T-helper 2 cell treated with Interferon-gamma antibody and Interleukin-4, amounts not matched to agents 5 μg/mL and 100 μg/mL, for 36 hours (primary cell): Measurements from ENCODE around the gene PTPN13.

ENCODE experiments used
- DNase-seq: peaks from one replicate; pipeline ENCODE4 v3.0.0; 2021; ENCODE audit warnings: low spot score
- H3K27ac Mint-ChIP-seq: one replicate; pipeline ENCODE4 v1.8.0; 2021; ENCODE audit warnings: mild to moderate bottlenecking, mixed read lengths
- H3K27me3 Mint-ChIP-seq: one replicate; pipeline ENCODE4 v1.8.0; 2021; ENCODE audit warnings: low read depth, mixed read lengths
- H3K36me3 Mint-ChIP-seq: one replicate; pipeline ENCODE4 v1.8.0; 2021; ENCODE audit warnings: low read depth, mixed read lengths
- H3K4me1 Mint-ChIP-seq: one replicate; pipeline ENCODE4 v1.8.0; 2021; ENCODE audit warnings: low read depth, mixed read lengths
- H3K4me3 Mint-ChIP-seq: one replicate; pipeline ENCODE4 v1.8.0; 2022; ENCODE audit warnings: mild to moderate bottlenecking, moderate library complexity, mixed read lengths
- H3K9me3 Mint-ChIP-seq: one replicate; pipeline ENCODE4 v1.8.0; 2021; ENCODE audit warnings: mixed read lengths

The PTPN13 gene

GRCh38 chr4:86816501-86817273 is 222.6 kb downstream of the PTPN13 start:
- Mint-ChIP-seq H3K4me3 (no peak overlapping the region), H3K36me3 (no peaks in the 10 kb centered on the region), H3K4me1 (no peaks in the 10 kb centered on the region), H3K27ac (no peak overlapping the region), H3K27me3 (no peaks in the 10 kb centered on the region), H3K9me3 (peaks cover 4% of the 10 kb centered on the region)
- no peak for DNase-seq

DNA sequence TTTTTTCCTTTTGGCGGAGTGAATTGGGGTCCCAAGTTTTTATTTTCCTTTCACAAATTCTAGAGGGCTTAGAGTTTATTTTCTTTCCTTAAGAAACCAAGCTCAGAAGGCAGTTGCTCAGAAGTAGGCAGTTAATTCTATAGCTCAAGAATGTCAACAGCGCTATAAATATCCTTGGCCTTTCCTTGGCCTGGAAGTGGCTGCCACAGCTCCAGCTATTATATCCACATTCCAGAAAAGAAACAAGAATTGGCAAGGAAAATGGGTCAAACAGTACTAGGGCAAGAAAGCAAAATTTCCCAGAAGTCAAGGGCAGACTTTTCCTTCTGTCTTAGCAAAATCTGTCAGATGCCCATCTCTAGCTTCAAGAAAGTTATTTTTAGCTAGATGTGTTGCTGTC is 224.1 kb downstream of the PTPN13 start:
- H3K9me3 Mint-ChIP-seq, result peaks cover 4% of the 10 kb centered on the region
- no peak overlapping the region for H3K4me3 Mint-ChIP-seq
- no peaks in the 10 kb centered on the region for H3K36me3 Mint-ChIP-seq
- DNase-seq, result no peak
- no peaks in the 10 kb centered on the region for H3K27me3 Mint-ChIP-seq
- no peaks in the 10 kb centered on the region for H3K4me1 Mint-ChIP-seq
- H3K27ac Mint-ChIP-seq, result no peak overlapping the region

DNA sequence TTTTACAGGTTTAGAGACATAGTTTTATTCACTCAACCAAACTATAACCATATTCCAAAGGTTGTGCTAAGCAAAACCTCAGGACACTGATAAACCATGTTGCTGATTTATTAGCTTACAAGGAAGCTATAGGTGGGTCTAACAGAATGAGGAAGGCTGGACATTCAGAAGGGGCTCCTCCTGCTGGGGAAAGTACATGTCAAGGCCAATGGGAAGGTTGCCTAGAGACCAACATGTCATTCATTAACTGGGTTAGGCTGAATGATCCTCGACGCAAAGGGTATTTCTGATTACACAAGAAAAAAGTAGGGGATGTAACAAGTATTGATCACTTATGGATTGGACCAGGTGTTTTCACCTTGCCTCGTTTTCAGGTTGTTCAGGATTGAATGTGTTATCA is 224.7 kb downstream of the PTPN13 start:
- no peak overlapping the region for H3K4me3 Mint-ChIP-seq
- DNase-seq, result no peak
- no peak overlapping the region for H3K27ac Mint-ChIP-seq
- no peaks in the 10 kb centered on the region for H3K4me1 Mint-ChIP-seq
- peaks cover 4% of the 10 kb centered on the region for H3K9me3 Mint-ChIP-seq
- no peaks in the 10 kb centered on the region for H3K36me3 Mint-ChIP-seq
- H3K27me3 Mint-ChIP-seq, result no peaks in the 10 kb centered on the region

DNA sequence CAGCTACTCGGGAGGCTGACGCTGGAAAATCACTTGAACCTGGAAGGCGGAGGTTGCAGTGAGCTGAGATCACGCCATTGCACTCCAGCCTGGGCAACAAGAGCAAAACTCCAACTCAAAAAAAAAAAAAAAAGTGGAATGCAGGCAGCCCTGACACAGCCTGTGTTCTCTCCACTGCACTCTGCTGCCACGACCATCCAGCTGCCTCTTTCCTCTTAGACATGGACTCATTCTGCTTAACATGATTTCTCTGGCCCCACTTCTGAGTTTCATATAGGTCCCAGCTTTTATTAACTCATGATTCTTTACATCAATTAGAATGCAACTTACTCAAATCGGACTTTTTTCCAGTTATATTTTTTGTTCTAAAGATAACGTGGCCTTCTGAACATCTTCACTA is 225.4 kb downstream of the PTPN13 start:
- Mint-ChIP-seq H3K36me3 (no peaks in the 10 kb centered on the region), H3K9me3 (peaks cover 4% of the 10 kb centered on the region), H3K4me1 (no peaks in the 10 kb centered on the region), H3K27ac (no peak overlapping the region), H3K4me3 (no peak overlapping the region), H3K27me3 (no peaks in the 10 kb centered on the region)
- DNase-seq, result no peak

GRCh38 chr4:86821151-86821550 is 227.0 kb downstream of the PTPN13 start:
- DNase-seq, result no peak
- no peaks in the 10 kb centered on the region for H3K4me1 Mint-ChIP-seq
- H3K36me3 Mint-ChIP-seq, result no peaks in the 10 kb centered on the region
- no peaks in the 10 kb centered on the region for H3K27me3 Mint-ChIP-seq
- no peak overlapping the region for H3K27ac Mint-ChIP-seq
- H3K9me3 Mint-ChIP-seq, result no peaks in the 10 kb centered on the region
- no peak overlapping the region for H3K4me3 Mint-ChIP-seq

GRCh38 chr4:86822136-86822535 is 228.0 kb downstream of the PTPN13 start:
- no peaks in the 10 kb centered on the region for H3K4me1 Mint-ChIP-seq
- no peaks in the 10 kb centered on the region for H3K9me3 Mint-ChIP-seq
- no peak overlapping the region for H3K27ac Mint-ChIP-seq
- DNase-seq, result no peak
- H3K27me3 Mint-ChIP-seq, result no peaks in the 10 kb centered on the region
- no peak overlapping the region for H3K4me3 Mint-ChIP-seq
- no peaks in the 10 kb centered on the region for H3K36me3 Mint-ChIP-seq

DNA sequence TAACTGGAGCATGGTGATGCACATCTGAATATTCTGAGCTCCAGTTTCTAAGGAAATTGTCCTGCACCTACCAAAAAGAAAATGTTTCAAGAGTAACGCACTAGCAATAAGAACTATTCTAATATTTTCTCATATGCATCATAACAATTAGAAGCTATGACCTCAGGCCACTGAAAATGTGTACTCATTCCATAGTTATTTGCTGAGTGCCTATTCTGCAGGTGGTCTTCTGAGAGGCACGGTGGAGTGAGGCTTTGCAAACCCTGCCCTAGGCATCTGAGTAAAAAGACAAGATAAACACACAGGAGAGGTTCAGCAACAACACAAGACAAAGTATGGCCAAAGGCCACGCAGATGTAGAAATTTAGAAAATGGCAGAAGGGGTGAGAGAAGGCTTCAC is 231.4 kb downstream of the PTPN13 start:
- Mint-ChIP-seq H3K27me3 (no peaks in the 10 kb centered on the region), H3K4me1 (no peaks in the 10 kb centered on the region), H3K36me3 (no peaks in the 10 kb centered on the region), H3K27ac (no peak overlapping the region), H3K9me3 (no peaks in the 10 kb centered on the region), H3K4me3 (no peak overlapping the region)
- no peak for DNase-seq

DNA sequence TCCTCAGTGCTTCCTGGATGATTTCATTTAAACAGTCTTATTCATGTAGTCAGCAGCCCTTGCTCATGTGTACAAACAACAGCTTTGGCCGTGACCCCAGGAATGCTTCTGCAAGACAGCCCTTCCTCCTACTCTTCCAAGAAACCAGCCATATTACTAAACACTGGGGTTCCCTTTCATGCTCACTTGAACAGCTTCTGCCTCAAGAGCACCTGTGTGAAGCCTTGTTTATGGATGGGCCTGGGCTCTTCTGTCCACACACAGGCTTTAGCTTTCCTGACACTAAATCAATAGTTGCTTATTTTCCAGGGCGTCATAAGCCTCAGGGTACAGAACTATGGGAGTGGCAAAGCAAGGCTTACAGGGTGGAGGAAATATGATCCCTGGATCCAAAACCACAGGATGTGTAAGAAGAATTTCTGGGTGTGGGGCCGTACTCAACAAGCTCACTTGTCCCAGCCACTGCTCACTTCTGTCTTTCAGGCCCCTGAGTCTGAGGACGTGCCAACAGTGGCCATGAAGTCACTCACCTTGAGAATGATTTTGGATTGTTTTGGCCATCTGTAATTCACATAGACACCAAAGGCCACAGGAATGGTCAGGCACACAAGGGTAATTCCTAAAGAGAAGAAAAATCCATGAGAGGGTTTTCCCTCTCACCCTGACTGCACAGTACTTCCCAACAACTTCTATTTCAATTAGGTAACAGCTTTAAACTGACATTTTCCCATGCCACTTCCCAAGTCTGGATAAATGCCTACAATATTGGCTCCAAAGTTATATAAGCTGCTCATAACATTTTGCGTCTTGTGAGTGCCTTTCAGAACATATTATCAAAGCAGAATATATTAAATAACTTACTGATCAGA is 237.4 kb downstream of the PTPN13 start:
- no peaks in the 10 kb centered on the region for H3K36me3 Mint-ChIP-seq
- H3K9me3 Mint-ChIP-seq, result no peaks in the 10 kb centered on the region
- no peaks in the 10 kb centered on the region for H3K27me3 Mint-ChIP-seq
- H3K4me3 Mint-ChIP-seq, result no peak overlapping the region
- DNase-seq, result no peak
- no peaks in the 10 kb centered on the region for H3K4me1 Mint-ChIP-seq
- H3K27ac Mint-ChIP-seq, result no peak overlapping the region

GRCh38 chr4:86833615-86834014 is 239.5 kb downstream of the PTPN13 start:
- DNase-seq, result no peak
- H3K4me1 Mint-ChIP-seq, result no peaks in the 10 kb centered on the region
- H3K9me3 Mint-ChIP-seq, result no peaks in the 10 kb centered on the region
- H3K36me3 Mint-ChIP-seq, result no peaks in the 10 kb centered on the region
- no peak overlapping the region for H3K27ac Mint-ChIP-seq
- H3K4me3 Mint-ChIP-seq, result no peak overlapping the region
- peaks cover 3% of the 10 kb centered on the region for H3K27me3 Mint-ChIP-seq

GRCh38 chr4:86834901-86835300 is 240.8 kb downstream of the PTPN13 start:
- H3K9me3 Mint-ChIP-seq, result no peaks in the 10 kb centered on the region
- H3K4me3 Mint-ChIP-seq, result no peak overlapping the region
- no peaks in the 10 kb centered on the region for H3K4me1 Mint-ChIP-seq
- H3K27ac Mint-ChIP-seq, result no peak overlapping the region
- peaks cover 3% of the 10 kb centered on the region for H3K27me3 Mint-ChIP-seq
- H3K36me3 Mint-ChIP-seq, result no peaks in the 10 kb centered on the region
- DNase-seq, result no peak

DNA sequence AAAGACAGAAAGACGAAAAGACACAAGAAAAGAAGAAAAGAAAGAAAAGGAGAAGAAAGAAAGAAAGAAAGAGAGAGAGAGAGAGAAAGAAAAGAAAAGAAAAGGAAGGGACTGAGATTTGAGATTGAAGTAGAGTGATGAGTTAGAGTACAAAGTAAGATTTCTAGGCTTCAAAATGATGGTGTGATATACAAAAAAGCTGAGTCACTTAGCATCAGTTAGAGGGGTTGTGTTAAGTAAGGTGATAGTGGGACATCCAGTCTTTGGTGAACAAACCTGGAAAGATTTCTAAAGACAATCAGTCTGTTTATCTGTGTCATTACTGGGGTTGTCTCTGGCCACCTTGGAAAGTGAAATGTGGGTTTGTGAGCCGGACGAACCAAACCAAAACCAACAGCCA is 241.6 kb downstream of the PTPN13 start:
- Mint-ChIP-seq H3K27me3 (peaks cover 3% of the 10 kb centered on the region), H3K36me3 (no peaks in the 10 kb centered on the region), H3K4me1 (no peaks in the 10 kb centered on the region), H3K4me3 (no peak overlapping the region), H3K27ac (no peak overlapping the region), H3K9me3 (no peaks in the 10 kb centered on the region)
- no peak for DNase-seq

- Mint-ChIP-seq H3K9me3 (no peaks in the 10 kb centered on the region), H3K4me3 (no peak overlapping the region), H3K27ac (no peak overlapping the region), H3K4me1 (no peaks in the 10 kb centered on the region), H3K27me3 (peaks cover 6% of the 10 kb centered on the region), H3K36me3 (no peaks in the 10 kb centered on the region)
- no peak for DNase-seq
These were observed 243.8 kb downstream of the PTPN13 start for GRCh38 chr4:86837691-86838503.

- H3K27ac Mint-ChIP-seq, result no peak overlapping the region
- H3K4me3 Mint-ChIP-seq, result no peak overlapping the region
- no peaks in the 10 kb centered on the region for H3K9me3 Mint-ChIP-seq
- no peaks in the 10 kb centered on the region for H3K4me1 Mint-ChIP-seq
- H3K36me3 Mint-ChIP-seq, result no peaks in the 10 kb centered on the region
- no peak for DNase-seq
- H3K27me3 Mint-ChIP-seq, result peaks cover 7% of the 10 kb centered on the region
These were observed 246.7 kb downstream of the PTPN13 start for GRCh38 chr4:86840858-86841257.

- H3K27ac Mint-ChIP-seq, result no peak overlapping the region
- no peak overlapping the region for H3K4me3 Mint-ChIP-seq
- H3K27me3 Mint-ChIP-seq, result peaks cover 7% of the 10 kb centered on the region
- no peaks in the 10 kb centered on the region for H3K4me1 Mint-ChIP-seq
- no peaks in the 10 kb centered on the region for H3K9me3 Mint-ChIP-seq
- DNase-seq, result no peak
- no peaks in the 10 kb centered on the region for H3K36me3 Mint-ChIP-seq
These were observed 247.2 kb downstream of the PTPN13 start for GRCh38 chr4:86841309-86841708.
